GM21786 (cell line): ENCODE data around the gene PTPN3.
"Not testable (repeated sequence)": the region's sequence is repeated elsewhere in the genome, so short reads cannot be mapped to it uniquely, and the experiment has no call there.

ENCODE experiments used
- ATAC-seq: cut with Tn5 transposase; IDR thresholded peaks from one replicate; pipeline ENCODE4 v1.9.1; 2021; ENCODE audit not compliant: unreplicated experiment

Gene PTPN3

DNA sequence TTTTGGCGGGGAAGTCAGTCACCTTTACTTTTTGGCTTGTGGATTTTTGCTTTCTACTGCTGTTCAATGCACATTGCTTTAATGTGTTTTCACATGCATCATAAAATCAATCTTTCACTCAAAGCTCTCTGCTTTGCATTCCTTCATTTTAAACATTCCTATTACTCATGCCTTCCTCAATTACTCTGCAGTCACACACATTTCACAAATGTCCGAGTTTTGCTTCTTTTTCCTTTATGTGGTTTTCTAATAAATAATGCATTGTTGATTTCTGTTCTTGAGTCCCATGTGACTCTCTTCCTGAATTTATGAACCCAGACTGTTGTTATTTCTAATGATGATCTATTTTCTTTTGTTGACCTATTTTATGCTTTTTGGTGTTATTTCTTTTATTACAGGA is 95.0 kb downstream of the PTPN3 start:
- ATAC-seq = no peak

GRCh38 chr9:109401990-109402318 is 96.2 kb downstream of the PTPN3 start:
- no peak for ATAC-seq

DNA sequence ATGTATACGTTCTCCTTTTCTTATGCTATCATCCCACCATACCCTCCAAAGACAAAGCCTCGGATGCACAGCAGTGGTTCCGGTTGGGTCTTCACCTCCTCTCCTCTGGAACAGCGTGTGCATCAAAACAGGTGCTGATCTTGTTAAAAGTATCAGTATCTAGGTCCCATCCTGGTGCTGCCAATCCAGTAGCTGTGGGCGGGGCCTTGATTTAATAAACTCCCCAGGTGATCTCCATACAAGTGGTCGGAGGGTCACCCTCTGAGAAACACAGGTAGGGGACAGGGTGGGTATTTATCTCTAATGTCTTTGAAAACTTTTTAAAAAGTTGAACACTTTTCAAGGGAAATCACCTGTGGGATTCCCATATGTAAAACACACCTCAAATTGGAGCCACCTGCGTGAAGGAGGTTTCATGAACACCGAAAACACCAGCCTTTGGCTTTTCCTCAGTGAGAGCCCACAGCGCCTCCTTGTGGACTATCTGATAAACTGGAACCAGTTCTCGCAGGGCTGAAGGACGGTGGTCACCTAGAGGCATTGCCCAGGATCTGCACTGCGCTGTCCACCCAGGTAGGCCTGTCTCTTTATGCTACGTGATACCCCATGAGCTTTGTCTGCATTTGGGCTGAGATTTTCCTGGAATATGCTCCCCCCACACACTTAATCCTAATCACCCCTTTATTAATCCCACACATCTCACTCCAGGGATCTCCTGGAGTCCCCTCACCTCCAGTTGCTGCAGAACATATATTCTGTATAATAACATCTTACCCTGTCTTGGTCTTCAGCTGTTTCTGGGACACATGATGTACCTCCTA is 96.7 kb downstream of the PTPN3 start:
- peak; percentile 28 for ATAC-seq

DNA sequence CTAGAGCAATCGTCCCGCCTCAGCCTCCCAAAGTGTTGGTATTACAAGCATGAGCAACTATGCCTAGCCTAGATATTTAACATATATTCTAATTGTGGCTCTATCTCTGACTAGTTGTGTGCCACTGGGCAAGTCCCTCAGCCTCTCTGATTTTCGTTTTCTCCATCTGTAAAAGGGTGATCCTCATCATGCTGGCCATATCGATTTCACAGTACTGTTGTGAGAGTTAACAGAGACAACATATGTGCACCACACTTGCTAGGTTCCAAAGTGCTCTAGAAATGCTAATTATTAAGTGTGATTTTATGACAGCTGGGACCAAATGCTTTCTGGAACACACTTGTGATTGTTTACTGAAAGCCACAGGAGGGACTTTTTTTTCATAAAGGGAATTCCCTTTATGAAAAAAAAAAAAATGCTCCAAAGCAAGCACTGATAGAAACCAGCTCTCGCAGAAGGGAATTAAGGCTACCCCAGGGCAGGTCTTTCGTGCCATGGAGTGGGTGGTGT is 98.8 kb downstream of the PTPN3 start:
- ATAC-seq = peak; percentile 84

DNA sequence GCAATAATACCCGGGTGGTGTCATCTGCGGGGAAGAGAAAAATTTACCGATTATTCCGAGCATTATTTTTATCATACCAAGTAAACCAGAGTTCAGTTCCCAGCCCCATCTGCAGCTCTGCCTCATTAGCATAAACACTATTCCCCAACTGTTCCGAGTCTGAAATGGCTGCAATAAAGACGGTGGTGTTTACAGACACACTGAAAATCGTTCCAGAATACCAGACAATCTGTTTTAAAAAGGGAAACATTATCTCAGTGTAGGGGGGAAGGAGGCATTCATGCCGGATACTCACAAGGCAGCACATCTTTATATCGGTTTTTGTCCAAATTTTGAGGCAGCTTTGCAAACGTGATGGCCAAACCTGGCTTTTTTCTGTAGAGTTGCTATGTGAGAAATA is 106.9 kb downstream of the PTPN3 start:
- no peak for ATAC-seq

GRCh38 chr9:109387856-109388255 is 110.3 kb downstream of the PTPN3 start:
- ATAC-seq = no peak

- no peak for ATAC-seq
Observed at GRCh38 chr9:109387206-109387605, 110.9 kb downstream of the PTPN3 start.

DNA sequence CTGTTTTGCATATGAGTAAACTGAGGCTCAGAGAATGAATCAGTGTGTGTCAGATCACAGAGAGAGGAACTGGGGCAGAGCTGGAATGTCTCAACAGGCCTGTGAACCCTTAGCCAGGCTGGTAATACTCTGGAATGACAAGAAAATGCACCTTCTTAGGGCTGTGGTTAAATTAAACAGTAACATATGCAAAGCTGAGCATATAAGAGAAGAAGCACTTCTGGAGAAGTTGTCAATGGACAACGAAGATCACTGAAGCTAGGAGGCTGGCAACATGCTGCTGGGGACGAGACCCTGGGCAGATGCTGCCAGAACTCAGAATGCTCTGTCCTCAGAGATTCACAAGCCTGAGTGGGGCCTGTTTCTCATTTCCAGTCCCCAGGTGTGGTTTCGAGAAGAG is 112.6 kb downstream of the PTPN3 start:
- no peak for ATAC-seq

DNA sequence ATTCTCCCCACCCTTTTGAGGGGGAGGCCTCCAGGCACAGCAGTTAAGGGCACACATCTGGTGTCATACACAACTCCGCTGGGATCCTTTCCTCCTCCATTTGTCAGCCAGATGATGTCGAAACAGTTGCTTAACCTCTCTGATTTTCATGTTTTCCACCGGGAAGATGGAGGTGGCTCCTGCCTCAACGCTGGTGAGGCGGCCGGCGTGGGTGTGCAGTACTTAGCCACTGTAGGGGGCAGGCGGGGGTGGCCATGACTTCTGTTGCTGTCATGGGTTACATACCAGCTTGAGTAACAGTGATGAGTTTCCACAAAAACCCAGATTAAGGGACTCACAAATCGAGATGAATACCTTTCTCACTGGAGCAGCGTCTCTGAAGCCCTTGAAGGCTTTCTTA is 114.2 kb downstream of the PTPN3 start:
- ATAC-seq = no peak

DNA sequence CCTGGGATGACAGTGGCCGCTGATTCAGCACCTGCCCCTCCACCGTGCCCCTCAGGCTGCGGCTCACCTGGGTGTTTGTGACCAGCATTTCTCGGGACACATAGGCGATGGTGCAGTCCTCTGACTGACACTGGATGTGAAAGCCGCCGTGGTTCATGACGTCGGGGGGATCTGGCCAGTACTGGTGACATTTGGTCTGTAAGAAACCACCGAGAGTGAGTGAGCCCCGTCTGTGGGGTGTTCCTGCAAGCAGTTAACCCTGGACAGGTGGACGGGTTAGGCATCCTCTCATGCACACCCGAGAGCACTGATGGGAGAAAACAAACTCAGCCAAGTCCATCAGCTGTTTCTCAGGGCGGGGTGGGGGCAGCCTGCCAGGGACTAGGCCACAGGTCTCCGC is 114.8 kb downstream of the PTPN3 start:
- ATAC-seq = no peak

- ATAC-seq = no peak
Observed at GRCh38 chr9:109382585-109382984, 115.5 kb downstream of the PTPN3 start.

GRCh38 chr9:109382182-109382581 is 115.9 kb downstream of the PTPN3 start:
- no peak for ATAC-seq

DNA sequence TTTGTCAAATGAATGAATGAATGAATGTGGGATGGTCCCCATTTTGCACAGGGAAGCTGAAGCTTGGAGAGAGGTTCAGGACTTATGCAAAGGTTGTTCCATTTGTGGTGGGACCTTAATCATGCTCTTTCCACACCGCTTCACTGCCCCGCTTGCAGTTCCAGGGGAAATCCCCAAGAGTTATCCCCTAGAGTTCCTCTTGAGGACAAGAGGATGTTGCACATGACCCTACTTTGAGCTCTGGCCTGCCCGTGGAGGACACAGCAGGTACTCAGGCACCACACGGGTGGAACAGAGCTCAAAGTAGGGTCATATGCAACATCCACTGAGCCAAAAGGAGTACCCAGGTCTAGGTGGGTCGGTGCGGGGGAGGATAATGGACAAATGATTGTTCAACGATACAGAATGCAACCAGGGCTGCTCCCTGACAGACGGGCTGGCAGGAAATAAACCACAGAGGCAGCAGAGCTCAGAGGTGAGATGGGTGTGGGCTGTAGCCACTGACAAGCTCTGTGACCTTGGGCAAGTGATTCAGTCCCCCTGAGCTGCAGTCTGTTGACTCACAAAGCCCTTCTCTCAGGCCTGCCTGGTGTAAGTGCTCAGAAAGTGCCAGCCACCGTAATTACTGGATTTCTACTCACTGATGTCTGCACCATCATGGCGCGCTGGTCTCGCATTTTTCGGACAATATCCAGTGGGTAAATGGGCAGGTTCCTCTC is 116.9 kb downstream of the PTPN3 start:
- peak; percentile 57 for ATAC-seq

- ATAC-seq = no peak
Observed at GRCh38 chr9:109379513-109379912, 118.6 kb downstream of the PTPN3 start.

DNA sequence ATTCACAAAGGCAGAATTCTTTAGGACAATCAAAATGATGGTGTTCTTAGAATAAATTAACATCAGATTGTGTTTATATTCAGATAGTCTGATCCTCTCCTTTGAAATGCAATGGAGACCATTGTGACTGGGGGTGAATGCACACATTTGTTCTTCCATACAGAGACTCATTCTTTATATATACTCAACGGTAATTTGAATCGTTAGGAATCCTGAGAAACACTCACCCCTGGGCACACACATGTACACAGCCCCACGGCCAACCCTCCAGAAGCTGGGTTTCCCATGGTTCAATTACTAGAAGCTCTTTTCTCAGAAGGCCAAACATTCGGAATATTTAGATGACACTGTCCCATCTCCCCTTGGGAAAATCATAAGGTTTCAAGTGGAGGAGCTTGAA is 119.8 kb downstream of the PTPN3 start:
- no peak for ATAC-seq

DNA sequence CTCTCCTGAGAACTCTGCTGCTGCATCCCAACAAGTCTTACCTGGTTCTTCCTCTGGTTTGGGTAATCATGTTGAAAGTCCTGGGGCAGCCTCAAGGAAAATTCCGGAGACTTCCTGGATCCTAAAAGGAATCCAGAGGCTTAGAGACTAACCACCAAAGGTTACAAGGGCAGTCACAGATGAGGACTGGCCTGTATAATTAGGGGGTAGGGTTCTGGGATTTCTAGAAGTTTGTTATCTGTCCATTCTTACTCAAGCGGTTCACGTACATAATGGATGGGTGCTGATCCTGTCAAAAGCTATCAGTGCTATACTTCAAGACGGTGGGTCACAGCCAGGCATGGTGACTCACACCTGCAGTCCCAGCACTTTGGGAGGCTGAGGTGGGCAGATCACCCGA is 125.9 kb downstream of the PTPN3 start:
- ATAC-seq = no peak

- no peak for ATAC-seq
Observed at GRCh38 chr9:109371374-109371773, 126.7 kb downstream of the PTPN3 start.

DNA sequence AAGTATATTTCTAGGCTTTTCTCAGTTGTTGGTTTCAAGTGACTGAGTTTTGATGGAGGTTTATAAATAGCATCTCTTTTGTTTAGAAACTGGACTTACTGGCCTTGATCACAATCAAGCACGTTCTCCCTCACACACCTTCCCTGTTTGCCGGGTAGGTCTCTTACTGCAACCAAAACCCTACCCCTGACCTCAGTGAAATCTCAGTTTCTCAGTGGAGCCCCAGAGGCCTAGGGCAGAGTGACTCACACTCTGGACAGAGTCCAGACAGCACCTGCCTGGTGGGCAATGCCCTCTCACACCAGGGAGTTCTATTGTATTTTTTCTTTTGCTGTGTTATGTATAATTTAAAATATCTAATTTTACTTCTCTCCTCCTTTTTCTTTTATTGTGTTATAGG is 128.8 kb downstream of the PTPN3 start:
- ATAC-seq = peak; percentile 90

DNA sequence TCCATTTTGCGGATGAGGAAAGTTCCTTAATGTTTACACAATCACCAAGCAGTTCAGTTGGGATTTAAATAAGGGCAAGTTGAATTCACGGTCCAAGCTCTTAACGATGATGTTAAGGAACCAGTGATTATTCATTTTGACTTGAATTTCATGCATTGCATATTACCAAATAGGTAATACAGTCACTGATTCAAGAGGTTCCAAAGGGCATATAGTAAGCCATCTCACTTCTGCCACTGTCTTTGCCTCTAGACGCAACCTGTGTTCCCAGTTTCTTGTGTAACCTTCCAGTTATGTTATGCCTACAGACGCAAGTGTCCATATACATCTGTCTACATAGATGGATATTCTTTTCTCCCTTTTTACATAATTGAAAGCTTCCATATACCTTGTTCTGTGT is 137.3 kb downstream of the PTPN3 start:
- ATAC-seq = no peak

- ATAC-seq = not testable (repeated sequence)
Observed at GRCh38 chr9:109358968-109359603, 139.0 kb downstream of the PTPN3 start.

DNA sequence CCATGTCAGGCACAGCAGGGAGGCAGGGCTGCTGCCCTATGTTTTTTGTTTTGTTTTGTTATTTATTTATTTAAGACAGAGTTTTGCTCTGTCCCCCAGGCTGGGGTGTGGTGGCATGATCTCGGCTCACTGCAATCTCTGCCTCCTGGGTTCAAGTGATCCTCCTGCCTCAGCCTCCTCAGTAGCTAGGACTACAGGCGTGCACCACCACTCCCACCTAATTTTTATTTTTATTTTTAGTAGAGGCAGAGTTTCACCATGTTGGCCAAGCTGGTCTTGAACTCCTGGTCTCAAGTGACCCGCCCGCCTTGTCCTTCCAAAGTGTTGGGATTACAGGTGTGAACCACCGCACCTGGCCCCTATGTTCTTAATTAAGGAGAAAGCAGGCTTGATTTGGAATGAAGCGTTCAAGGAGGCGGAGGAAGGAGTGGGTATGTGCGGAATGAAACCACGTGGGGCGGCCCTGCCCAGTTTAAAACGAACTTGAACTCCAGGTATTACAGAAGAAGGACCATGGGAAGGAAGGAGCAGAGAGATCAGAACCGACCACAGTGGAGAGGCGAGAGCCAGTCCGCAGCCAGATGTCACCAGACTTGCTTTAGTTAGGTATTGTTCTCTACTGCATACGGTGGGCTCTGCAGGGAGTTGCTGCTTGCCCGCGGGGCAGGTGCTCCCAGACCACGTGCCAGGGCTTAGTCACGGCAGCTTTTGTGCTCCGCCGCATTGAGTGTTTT is 142.4 kb downstream of the PTPN3 start:
- ATAC-seq = no peak
